ENCODE data around the gene SMPD3.
"Not testable (repeated sequence)": the region's sequence is repeated elsewhere in the genome, so short reads cannot be mapped to it uniquely, and the experiment has no call there.

Gene SMPD3

DNA sequence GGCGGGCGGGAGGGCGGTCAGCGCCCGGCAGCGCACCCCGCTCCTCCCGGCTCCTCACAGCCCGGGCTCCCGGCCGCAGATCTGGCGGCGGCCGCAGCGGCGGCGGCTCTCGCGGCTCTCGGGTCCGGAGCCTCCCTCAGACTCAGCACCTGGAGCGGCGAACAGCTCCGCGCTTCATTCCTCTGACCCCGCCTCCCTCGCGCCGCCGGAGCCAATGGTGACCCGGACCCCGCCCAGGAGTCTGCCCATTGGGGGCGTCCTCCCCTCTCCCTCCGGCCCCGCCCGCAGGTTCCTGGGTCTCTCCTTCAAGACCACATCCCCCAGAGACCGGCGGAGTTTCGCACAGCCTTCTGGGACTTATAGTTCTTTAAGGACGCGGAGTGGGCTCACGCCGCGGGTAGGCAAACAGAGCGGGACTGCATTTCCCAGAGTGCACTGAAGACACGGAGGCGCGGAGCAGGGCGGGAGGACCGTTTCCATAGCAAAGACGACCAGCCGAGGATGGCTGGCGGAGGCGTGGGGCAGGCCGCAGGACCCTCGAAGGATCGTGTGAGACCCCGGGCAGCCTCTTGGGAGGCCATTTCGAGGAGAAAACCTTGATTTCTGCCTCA is at the start of gene SMPD3:
SMPD3 (minus strand) TSS at position 149 of the 611 bp plus-strand sequence. CDS start 76,327 bp downstream, outside the sequence.
- DNase-seq: peak; percentile 90

DNA sequence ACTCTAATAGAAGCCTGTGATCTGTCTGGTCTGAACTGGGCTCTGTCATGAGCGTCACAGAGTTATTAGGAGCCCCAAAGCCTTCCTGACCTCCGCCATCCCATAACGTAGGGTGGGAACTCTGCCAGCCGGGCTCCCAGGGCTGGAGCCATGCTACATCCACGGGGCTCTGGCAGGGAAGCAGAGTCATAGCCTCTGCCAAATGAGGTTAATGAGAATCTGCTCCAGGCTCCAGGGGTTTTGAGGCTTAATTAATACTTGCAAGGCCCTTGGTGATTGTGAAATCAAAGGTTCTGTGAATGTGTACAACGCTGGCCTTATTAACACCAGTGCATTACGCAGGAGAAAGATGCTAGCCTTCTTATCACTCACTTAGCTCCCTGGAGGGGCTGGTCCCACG is 48.4 kb upstream of the SMPD3 start:
- no peak for DNase-seq

DNA sequence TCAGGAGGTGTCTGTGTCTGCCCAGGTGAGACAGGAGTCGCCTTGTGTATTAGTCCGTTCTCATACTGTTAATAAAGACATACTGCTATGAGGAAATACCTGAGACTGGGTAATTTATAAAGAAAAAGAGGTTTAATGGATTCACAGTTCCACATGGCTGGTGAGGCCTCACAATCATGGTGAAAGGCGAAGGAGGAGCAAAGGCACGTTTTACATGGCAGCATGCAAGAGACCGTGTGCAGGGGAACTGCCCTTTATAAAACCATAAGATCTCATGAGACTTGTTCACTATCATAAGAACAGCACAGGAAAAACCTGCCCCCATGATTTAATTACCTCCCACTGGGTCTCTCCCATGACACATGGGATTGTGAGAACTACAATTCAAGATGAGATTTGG is 46.0 kb upstream of the SMPD3 start:
- DNase-seq: not testable (repeated sequence)

DNA sequence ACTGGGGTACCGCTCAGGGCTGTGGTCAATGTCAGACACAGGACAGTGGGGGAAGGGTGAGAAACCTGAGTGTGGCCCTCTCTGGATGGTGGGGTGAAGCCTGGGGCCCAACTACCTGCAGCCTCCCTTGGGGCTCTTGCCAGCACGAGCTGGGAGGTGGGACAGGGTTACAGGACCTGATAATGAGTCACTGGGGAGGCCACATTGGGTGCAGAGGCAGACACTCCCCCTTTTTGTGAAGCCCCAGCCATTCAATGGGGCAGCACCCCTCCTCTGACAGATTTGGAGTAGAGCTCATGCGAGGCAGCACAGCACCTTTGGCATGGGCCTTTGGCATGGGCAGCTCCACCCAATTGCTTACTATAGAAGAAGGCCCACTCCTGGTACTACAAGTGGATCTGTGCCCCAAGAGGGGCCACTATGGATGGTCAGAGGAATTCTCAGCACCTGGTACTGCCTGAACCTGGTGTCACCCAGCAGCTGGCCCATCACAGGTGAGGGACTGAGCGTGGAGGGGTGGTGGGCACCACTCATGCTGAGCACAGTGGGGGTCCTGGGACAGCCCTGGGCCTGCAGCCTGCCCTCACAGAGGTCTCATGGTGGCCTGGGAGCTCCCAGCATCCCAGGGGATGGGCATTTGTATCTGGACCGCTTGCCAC is 45.2 kb upstream of the SMPD3 start:
- DNase-seq: no peak

DNA sequence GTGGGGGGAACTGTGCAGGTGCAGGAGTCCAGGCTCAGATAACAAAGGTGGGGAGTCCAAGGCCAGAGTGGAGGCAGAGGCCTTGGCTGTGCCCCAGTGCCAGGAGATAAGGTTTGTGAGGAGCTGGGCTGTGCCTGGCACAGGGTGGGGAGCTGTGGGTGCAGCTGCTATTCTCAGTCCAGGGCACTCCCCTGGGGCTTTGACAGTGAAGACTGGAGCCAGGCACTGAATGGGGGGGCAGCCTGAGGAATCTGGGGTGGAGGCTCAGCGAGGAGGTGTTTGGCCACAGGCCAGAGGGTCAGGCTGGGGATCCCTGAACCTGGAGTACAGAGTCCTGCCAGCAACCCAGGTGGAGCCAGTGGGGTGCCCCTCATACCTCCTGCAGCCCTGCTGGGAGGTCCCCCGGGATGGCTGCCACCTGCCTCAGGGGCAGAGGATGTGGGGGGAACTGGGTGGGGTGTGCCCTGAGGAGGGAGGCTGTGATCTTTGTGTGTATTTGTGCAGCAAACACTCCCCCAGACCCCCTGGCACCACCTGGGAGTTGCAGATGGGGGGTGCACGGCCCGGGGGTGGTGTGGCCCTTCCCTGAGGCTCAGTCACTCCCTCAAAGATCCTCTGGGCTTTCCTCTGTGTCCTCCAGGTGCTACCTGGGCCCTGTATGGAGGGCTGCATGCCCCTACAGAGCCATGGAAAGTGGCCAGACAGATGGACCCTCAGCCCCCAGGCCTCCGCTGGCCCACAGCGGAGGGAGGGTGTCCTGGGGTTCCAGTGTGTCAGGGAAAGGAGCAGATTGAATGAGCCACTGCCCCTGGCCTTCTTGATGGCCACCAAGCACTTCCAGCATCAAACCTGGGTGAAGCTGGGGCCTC is 44.5 kb upstream of the SMPD3 start:
- DNase-seq: no peak

DNA sequence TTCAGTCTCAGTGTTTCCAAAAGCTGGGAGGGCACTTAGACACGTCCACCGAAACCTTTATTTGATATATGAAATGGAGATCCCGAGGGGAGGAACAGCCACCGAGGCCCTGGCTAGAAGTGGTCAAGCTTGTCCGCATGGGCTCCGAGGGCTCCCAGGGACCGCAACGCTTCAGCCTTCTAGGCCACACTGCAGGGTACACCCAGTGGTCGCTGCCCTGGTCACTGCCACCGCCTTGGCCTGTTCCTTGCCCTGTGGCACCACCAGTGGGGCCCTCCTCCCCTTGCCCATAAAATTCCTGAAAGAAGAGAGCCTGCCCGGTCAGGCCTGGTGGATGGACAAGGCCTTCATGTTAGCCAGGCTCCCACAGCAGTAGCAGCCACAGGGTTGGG is 43.8 kb upstream of the SMPD3 start:
- DNase-seq: no peak

DNA sequence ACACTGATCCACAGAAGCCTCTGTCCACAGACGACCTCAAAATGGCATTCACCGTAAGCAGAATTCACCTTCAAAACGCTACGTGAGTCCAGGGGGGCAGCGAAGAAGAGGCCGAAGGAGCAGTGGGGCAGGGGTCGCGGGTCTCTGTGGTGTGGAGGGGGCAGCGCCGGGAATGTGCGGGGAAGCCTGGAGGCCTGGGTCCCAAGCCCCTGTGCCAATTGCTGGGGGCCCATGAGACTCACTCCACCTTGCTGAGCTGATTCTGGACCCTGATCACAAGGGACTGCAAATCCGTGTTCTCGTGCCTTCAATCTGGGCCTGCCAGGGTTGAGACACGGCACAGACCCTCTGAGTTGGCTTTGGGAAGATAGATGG is 43.3 kb upstream of the SMPD3 start:
- no peak for DNase-seq

DNA sequence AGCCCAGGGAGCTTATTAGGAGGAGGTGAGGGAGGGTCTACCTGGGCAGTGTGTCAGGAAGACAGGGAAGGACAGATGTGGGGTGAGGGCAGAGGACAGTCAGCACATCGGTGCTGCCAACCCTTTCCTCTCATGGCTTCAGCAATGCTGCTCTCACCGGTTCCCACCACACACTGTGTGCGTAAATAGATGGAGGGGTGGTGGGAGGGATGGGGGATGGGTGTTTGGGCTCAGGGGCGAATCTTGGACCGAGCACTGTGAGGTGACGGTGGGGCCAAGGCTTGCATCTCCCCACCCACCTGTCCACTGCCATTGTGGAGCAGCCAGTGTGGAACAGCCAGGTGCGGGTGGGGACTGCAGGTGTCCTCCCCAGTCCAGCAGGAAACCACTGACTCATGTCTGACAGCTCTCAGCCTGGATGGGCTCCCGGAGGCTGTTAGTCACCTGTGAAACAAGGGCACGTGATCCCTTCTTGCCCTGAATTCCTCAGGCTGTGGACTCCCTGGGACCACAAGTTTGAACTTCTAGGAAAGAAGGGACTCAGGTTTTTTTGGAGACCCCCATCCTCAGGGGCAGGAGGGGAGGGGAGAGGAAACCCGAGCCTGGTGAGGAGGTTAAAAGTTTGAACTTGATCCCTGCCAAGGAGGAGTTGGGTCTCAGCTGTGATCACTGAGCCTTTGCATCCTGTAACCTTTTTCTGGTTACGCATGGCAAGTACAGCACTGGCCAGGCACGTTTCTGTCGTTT is 42.7 kb upstream of the SMPD3 start:
- DNase-seq: no peak

DNA sequence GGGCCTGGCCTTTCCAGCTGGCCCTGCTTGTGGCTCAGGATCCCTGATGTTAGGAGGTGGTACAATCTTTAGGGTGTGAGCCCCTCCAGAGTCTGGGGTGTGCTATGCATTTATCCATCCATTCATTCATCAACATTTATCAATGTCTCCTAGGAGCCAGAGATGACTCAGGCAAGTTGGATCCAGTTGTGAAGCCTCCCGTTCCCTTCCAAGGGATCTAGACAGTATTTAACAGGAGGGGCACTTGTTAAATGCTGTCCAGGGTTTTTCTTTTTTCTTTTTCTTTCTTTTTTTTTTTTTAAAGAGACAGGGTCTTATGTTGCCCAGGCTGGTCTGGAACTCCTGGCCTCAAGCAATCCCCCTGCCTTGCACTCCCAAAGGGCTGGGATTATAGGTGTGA is 42.0 kb upstream of the SMPD3 start:
- DNase-seq: no peak

DNA sequence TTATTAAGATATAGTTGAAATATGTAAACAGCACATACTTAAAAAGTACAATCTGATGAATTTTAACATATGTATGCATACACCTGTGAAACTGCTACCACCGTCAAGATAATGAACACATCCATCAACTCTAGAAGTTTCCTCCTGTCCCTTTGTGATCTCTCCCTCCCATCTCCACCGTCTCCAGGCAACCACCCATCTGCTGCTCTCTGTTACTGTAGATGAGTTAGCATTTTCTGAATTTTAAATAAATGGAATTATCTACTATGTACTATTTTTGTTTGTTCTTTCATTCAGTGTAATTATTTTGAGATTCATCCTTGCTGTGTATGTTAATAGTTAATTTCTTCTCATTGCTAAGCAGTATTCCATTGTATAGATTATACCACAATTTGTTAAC is 40.2 kb upstream of the SMPD3 start:
- no peak for DNase-seq

DNA sequence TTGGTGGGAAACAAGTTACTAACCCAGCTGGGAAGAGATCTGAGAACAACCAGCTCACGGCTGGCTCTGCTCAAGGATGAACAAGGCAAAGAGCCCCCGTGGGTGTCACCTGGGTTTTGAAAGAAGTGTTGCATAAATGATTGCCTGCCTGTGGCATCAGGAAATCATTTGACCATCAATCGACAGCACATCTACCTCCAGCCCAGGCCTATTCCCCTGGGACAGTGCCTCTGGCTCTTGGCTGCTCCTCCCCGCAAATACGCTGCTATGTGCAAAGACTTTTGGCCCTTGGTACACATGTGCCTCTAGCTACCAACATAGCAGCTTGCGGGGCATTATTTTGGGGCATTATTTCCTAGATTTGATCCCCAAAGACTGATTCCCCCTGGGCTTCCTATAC is 39.4 kb upstream of the SMPD3 start:
- DNase-seq: no peak

DNA sequence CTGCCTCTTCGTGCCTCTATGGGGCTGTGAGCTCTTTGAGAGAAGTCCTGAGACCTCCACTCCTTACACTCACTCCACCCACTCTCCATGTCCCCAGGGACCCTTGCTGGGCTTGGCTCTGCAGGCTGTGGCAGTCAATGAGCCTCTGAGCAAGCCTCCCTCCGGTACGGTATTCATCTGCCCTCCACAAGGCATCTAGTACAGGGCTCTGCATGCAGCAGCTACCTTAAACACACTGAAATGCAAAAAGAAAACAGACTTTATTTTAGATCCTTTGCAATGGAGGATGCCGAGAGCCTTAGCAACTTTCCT is 38.9 kb upstream of the SMPD3 start:
- no peak for DNase-seq

DNA sequence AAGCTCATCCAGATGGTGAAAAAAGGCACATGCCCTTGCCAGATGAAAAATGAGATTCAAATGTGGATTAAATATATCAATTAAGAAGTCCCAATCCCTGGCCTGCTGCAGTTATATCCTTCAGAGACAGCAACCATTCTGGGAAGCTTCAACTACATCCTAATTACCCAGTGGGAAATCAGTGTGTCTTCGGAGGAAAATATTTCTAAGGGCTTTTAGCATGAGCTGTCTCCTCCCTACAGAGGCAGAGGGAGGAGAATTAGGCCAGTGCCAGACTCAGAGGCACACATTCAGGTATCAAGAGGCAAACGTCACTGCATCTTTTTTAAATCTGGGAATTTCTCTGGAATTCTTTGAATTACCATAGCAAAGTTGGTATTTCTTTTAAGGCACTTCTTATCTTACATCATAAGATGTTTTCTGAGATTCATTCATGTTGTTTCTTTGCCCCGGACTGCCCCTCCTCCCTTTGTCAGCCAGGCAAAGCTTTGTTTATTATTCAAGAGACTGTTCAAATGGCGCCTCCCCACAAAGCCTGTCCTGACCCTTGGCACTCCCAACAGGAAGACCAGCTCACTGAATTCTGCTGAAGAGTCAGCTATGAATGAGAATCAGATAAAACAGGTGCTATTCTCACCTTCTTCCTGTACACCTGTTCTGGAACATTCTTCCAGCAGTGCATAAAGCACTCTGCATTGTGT is 38.3 kb upstream of the SMPD3 start:
- no peak for DNase-seq

DNA sequence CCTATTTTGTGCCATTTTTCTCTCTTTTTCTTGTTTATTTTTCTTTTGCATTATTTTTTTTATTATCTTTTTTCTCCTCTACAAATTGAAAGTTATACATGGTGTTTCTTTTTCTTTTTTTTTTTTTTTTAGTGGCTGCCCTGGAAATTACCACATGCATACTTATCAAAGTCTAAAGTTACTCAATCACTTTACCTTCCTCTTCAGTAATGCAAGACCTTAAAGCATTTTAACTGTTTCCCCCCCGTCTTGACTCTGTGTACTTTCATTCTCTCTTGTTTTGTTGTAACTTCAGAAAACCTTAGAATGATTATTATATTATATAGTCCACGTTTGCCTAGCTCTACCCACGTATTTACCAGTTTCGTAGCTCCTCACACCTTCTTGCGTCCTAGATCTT is 33.3 kb upstream of the SMPD3 start:
- no peak for DNase-seq

DNA sequence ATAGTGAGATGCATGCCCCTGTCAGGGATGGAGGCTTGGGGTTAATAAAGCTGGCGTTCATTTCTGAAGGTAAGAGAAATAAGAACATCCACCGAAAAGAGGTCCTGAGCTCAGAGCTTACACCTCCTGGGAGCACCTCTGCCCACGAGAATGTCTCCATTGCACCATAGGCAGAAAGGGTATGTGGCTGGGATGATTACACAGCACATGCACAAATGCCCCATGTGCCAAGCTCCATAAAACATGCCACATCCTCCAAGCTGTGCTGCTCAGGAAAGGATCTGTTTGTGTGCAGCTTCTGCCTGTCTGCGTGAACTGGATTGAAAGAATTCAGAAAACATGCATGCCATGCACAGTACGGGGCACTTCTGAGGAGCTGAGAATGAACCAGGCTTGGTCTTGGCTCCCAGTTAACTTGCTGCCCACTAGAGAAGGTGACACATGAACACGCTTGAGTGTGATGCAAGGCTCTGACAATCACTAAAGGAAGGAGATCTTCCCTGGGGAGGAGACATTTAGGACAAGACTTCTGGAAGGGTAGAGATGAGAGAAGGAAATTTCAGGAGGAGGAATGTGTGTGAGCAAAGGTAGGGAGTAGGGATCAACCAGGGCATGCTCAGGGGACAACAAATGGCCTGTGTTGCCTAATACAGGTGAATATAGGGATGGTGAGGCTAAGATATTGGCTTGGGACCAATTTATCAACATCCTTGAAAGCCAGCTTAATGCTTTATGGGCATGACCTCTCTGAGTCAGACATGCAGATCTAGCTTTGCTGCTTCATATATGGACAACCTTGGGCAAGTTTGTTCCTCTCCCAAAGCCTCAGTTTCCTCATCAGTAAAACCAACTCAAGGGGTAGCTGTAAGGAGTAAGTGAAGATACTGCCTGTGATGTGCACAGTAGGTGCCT is 32.0 kb upstream of the SMPD3 start:
- DNase-seq: no peak

DNA sequence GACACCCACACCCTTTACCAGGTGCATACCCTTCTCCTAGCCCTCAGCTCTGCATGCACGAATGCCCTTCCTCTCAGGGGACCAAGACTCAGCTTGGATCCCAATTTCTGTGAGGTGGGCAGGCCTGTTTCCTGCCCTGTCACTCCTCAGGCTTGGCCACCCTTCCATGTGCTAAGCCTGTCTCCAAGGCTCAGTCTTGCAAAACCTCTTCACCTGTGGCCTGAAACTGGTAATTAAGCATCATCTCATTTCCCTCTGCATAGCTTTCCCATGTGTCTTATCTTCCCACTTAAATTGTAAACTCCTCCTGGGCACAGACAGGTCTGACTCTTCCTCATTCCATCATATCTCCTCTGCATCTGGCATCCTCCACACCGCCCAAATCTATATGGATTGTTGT is 31.0 kb upstream of the SMPD3 start:
- DNase-seq: no peak

DNA sequence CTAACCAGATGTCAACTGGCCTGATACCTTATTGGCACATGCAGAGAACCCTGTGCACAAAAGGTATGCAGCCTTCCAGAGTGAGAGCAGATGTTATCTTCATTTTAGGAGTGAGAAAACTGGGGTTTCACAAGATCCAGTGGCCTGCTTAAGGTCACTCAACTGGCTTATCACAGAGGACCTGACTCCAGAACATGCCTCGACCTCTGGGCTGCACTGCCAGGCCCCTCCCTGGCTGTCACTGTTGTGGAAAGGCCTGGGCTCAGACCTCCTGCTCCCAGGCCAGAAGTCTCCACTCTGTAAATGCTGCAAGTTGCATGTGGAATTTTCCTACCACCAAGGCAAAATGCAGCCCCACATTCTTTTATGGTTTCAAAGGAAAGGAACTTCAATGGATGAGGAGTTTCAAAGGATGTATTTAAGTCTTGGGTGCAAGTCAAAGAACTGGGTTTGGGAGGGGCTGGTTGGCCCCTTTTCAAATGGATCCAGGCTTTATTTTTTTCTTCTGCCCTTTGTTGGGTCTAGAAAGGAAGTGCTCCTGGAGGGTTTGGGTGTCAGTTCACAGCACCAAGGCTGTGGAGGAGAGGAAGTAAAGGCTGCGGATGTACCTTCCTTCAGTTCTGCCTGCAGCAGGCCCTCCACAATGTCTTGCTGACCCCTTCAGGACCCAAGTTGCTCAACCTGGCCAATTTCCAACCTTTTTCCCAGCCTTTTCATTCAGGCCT is 30.4 kb upstream of the SMPD3 start:
- no peak for DNase-seq

DNA sequence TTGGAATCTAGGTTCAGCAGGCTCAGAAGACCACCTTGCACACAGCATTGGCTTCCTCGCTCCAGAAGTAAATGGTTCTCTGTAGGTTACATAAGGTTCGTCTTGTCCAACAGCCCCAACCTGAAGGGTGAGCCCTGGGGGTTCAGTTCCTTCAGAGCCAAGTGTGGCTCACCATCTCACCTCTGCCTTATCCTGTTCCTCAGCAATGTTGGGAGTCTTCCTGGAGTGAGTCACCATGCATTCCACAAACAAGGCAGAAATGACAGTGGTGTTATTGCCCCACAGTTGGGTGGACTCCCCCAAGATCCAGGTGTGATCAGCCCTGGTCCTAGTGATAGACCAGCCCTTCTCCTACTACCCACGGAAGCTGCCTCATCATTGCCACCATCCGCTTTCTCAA is 26.8 kb upstream of the SMPD3 start:
- DNase-seq: no peak

DNA sequence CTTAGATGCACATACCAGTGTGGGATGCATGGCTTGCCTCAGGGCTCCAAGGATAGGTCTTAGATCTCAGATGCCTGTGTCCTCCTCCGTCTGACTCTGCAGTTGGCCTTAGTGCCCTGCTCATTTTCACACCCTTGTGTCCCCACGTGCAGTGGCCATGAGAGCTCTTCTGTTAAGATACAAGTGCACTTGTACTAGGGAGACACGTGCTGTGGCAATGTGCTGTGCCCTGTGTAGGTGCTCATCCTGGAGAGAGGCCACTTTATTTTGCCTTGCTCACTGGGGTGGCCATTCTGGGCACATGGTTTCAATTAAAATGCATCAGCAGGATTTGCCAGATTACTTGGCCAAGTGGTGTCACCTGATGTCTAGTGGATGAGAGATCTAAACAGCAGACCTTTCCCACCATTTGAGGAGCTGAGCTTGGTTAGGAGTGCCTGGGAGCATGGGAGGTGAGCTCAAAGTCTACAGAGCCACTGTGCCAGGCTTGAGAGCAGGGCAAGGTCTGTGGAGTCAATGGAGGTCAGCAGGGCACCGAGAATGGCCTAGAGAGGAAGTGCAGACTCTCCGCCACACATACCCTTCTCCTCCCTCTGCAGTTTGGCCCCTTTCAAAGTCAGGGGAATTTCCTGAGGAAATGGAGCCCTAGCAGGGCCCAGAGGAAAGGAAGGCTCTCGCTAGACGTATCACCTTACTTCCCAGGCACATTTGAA is 25.2 kb upstream of the SMPD3 start:
- no peak for DNase-seq

DNA sequence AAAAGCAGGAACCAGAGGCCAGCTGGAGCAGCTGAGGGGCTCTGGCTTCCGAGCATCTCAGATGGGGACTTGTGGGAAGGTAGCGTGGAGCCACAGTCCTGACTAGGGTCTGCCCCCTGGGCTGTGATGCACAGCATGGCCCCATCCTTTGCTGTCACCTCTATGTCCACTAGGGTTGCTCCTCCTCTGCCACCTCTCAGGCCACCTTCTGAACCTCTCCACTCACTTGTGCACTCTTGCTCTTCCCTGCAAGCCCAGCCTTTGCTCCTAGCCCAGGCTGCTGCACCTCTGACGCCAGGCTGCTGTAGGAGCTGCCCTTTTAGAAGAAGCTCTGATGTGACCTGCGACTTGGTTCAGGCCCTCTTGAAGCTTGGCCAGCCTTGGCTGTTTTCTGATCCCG is 24.3 kb upstream of the SMPD3 start:
- DNase-seq: no peak
